ENCODE results near the gene CRBN.

The CRBN gene

DNA sequence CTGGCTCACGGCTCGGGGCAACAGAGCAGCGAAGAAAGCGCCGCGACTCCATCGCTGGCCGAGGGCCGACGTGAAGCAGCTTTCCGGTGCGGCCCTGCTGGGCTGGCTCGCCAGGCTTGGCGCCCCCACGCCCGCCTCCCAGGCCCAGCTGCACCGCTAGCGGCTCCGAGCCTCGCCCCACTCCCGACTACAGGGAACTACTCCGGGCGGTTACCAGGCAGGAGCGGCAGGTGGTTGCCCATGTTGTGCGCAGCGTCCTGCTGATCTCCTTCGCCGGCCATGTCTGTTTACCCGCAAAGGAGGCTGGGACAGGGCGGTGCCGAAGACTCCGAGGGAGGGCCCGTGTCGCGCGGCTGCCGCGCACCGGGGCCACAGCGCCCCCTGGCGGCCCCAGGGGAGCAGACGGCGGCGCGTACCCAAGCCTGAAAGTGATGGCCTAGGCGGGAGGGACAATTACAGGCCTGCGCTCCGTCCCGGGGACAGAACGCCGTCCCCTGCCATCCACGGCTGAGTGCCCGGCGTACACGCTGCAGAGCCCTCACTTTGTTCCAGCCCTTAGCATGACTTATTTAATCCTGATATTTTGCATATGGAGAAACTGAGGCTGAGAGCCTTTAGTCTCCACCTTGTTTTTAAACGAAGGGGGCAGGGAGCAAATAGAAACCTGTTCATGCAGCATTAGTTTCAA is at the start of gene CRBN:
Gene CRBN, minus strand, starts transcription at position 285 of the 688 bp plus-strand sequence. Its CDS starts 4 bp downstream, at position 281.
- DNase-seq (ENCODE audit: low read depth in 2 of 2): peak; percentile 77 to 81

DNA sequence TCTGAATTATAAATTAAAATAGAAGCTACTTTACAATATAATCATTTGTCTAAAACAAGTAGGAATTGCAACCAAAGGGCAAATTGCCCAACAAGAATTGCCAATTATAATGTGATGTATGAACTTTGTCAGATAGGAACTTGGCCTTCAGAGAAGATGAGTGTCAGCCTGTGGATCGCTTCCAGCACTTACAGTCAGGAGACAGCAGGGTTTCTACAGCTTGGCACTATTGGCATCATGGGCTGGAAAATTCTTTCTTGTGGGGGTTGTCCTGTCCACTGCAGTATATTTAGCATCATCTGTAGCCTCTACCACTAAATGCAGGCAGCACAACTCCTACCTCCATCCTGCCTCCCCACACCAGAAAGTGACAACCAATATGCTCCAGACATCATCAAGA is 48.1 kb upstream of the CRBN start:
- no peak for DNase-seq (ENCODE audit: low read depth in 2 of 2)

DNA sequence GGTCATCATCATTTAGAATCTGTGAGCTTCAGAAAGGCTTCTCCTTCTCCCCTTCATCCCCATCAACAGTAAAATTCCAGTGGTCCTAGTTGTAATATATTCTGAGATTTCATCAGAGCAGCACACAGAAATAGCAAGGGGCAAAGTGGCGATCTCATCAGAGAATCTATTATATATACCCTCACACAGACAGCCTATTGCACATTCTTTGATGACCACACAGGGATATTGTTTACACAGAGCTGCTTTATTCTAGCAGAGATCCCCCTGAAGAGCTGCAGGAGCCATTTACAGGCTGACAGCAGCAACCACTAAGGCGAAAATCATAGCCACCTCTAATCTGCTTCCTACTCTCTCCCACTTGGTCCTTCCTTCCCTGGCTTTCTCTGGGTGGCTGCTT is 42.0 kb upstream of the CRBN start:
- no peak for DNase-seq (ENCODE audit: low read depth in 2 of 2)

DNA sequence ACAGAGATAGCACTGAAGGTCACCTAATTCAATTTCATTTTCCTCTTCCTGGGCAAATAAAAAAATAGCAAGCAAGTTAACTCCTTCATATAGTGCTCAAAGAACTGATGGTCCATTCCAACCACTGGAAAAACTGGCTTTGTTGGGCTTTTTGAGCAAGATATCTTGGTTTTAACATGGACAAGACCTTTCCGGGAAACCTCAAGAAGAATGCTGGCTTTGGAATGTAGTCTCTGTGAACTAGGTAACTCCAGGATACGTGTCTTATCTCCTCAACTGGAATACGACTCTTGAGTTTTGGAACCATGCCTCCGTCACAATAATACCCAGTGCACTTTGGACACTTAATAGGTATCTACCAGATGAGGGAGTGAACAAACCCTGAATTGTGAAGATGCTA is 36.9 kb upstream of the CRBN start:
- DNase-seq (ENCODE audit: low read depth in 2 of 2): no peak

DNA sequence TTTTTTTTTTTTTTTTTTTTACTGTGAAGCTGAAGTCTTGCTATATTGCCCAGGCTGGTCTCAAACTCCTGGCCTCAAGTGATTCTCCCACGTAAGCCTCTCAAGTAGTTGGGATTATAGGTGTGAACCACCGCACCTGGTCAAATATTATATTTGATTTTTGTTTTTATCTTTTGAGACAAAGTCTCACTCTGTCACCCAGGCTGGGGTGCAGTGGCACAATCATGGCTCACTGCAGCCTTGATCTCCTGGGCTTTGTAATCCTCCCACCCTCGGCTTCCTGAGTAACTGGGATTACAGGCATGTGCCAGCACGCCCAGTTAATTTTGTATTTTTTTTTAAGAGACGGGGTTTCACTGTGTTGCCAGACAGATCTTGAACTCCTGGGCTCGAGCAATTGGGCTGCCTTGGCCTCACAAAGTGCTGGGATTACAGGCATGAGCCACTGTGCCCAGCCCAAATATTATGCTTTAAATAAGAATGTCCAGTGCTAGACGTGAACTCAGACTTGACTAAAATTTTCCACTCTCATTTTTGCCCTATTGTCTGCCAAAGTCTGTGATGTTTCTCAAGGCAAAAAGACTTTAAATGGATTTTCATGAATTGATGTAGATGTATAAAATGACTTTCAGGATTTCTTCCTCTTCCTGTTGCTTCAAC is 33.4 kb upstream of the CRBN start:
- no peak for DNase-seq (ENCODE audit: low read depth in 2 of 2)

DNA sequence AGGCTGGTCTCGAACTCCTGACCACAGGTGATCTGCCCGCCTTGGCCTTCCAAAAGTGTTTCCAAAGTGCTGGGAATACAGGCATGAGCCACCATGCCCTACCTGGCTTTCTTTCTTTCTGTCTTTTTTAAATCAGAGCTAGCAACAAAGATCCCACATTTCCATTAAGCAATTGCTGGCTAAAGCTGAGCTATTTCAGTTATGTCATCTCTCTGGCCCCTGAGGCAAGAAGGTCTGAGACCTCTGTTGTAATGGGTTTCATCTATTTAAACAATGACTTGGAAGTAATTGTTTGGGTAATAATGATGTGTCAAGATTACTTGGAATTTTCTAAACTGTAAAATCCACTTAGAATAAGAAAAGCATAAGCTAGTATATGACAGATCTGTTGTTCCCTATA is 30.2 kb upstream of the CRBN start:
- no peak for DNase-seq (ENCODE audit: low read depth in 2 of 2)

DNA sequence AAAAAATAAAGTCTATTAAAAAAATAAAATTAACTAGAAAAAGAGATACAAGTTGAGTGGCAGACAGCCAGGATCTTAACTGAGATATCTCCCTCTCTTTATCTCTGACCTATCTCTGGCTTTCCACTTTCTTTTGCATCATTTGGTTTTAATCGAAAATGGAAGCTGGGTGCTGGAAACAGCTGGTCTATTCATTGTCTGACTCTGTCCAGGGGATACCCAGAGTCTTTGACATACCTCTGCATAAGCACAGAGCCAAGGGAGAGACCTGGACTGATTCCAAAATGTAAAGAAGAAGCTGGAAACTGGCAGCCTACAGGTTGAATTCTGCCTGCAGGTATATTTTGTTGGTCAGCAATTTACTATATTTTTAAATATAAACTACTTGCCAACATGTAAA is 29.6 kb upstream of the CRBN start:
- no peak for DNase-seq (ENCODE audit: low read depth in 2 of 2)

DNA sequence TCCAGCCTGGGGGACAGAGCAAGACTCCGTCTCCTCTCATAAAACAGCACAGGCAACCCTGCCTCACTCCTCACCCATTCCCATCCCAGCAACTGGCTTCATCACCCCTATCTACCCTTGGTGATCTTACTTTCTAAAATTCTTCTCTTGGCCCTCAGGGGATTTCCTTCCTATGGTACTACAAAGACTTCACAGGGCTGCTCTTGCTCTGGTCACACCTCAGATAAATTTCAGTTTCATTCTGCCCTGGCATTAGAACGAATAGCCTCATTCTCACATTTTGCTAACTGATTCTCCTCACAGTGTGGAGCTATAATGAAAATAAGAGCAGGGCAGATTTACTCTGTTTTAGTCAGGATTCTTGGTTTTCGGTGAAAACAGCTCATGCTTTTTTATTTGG is 22.1 kb upstream of the CRBN start:
- no peak for DNase-seq (ENCODE audit: low read depth in 2 of 2)

DNA sequence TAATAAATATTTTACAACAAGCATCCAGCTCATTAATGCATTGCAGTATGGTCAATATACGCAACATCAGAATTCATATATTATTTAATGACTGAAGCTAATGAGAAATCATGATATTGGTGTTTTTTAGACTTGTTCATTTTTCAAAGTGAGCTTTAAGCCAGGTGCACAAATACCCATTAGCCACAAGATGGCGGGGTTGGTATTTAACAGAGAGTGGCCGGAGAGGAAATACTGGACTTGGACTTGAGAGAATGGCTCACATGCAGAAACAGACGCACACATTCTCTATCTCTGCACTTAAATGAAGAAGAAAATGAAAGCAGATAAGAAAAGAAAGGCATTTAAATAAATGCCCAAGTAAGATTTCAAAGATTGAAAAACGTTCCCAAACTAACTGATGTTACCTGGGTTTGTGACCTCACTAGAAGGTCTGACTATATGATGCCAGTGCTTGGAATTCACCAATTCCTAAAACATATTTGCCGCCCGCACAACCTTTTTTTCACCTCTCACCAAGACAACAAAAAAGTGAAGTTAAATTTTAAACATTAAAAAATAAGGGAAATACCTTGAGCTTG is 21.2 kb upstream of the CRBN start:
- DNase-seq (ENCODE audit: low read depth in 2 of 2): peak in 1 of 2 donors; percentile 13

DNA sequence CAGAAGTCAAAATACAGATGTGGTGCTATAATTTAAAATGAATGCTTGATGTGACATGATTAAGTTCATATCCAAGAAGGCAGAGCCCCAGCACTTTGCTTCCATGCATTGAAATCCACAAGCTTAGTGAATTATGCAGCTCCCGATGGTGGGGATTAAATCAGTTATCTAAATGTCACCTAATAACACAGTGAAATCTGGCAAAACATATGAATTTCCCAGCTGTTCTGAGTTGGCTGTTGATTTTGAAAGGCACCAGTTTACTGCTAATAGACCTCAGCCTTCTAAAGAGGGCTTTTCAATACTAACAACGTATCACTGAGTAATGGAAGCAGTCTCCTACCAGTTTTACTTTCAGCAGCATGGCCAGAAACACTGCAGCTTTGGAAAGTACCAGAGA is 19.8 kb upstream of the CRBN start:
- no peak for DNase-seq (ENCODE audit: low read depth in 2 of 2)

DNA sequence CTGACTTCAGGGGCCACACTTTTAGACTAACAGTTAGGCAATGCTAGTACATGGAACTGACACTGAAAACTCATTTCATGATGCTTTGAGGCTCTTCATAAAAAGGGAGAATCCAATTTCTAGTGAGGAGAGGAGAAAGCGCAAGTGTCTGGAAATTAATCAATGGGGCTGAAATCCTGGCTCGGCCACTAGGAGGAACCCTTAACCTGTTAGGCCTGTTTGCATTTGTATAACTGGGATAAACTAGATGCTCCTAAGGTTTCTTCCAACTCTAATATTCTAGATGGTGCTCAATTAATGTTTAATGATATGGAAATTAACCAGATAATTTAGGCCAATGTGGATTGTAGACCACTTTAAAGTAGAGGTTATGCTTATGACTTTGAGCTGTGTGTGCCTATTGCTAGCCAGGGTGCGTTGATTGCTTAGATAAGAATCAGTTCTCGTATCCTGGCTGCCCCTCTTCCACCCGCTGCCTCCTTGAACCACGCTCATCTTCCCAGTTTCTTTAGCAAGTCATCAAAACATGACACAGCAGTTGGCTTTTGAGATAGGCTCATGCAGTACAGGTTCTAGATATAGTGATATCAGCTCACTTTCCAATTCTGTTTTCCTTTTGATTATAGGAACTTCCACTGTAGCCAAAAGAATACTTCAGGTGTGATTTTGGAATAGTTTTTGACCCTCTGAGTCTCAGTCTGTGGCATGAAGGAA is 16.8 kb upstream of the CRBN start:
- no peak for DNase-seq (ENCODE audit: low read depth in 2 of 2)

DNA sequence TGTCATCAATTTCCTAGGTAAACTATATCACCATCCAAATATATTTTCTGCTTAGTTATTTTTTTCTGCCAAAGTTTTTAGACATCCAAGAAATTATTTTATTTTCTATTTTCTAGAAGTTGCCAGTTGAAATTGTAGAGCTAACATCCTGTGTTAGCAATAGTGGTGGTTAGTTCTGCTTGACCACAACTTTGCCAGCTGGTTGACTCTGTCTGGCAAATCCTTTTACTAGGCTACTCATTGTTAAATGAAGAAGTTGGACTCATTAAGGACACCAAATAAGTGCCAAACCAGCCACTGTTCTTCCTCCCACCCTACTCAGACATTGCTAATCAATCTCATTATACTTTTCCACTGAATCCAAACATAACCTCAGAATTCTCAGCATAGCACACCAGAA is 15.4 kb upstream of the CRBN start:
- DNase-seq (ENCODE audit: low read depth in 2 of 2): no peak

DNA sequence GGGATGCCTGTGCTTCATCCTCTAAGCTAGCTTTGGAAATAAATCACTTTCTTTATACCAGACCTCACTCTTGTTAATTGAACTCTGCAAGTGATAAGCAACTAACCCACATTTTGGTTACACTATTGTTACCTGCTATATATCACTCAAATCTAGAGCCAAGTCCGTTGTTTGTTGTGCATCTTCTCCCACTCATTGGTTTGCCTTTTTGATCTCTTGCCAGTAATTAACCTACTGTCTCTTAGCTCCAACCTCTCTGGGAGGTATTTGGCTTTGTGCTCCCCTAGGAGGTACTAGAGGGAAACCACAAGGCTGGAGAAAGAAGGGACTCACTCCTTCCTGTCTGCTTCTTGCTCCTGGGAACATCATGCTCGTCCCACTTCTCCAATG is 12.8 kb upstream of the CRBN start:
- DNase-seq (ENCODE audit: low read depth in 2 of 2): no peak

DNA sequence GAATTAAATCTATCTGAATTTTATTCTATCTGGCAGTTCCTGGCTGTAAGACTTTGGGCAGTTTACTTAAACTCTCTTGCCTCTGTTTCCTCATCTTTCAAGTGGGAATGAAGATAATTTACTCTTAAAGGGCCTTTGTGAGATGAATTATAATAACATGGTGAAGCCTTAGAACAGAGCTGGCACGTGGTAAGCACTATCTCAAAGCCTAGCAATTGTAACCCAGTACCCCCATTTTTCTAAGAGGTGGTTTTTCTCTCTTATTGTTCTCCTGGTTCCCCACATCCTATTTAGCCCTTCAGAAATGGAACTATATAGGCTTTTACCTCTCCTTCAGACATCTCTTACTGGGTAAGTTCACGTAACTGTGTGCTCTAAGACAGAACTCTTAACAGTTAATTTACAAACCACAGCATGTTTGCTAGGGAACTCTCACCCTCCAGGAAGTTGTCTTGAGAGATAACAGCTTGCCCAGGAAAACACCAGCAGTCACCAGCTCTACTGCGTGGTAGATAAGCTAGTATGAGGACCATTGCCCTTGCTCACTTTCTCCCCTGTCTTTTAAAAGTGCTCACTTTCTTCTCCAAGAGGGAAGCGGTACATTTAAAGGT is 12.3 kb upstream of the CRBN start:
- DNase-seq (ENCODE audit: low read depth in 2 of 2): no peak

DNA sequence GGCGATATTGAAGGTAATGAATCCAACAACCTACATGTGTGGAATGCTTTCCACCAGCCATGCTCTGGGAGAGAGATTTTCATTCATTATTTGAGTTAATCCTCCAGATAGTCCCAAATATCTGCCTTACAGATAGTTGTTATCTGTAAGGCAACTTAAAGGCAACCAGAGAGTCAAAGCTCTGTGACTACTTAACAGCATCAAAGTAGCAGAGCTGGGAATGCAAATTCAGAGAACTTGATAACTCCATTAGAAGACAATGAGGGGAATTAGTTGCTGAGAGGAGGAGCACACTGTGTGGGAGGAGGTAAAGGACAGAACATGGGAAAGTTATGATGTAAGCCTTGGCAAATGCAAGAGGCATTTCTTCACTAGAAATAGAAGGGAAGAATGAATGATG is 10.5 kb upstream of the CRBN start:
- DNase-seq (ENCODE audit: low read depth in 2 of 2): no peak

DNA sequence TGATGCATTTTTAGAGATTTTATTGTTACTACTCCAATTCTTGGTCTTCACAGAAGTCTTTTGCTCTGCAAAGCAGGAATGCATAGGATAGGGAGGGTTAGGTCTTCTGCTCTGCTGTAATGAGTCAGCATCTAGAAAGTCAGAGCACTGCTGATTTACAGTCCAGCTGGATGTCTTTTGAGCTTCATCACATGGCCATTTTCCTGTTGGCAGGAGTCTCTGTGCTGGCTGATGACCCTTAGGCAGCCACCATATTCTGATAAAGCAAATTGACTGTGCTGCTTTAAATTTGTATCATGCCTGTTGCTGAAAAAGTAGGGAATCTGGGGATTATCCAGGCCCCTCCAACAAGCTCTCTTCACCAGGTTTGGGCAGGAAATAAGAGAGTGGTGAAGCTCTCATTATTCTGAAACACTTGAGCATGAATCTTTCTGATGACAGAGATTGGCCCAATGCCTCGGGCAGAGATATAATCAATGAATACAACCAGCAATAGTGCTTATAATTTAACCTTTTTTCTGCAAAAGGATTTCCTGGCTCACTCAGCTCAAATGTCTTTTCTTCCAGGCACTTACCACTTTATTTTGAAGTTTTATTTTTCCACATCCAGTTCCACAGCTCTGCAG is 9.7 kb upstream of the CRBN start:
- no peak for DNase-seq (ENCODE audit: low read depth in 2 of 2)

DNA sequence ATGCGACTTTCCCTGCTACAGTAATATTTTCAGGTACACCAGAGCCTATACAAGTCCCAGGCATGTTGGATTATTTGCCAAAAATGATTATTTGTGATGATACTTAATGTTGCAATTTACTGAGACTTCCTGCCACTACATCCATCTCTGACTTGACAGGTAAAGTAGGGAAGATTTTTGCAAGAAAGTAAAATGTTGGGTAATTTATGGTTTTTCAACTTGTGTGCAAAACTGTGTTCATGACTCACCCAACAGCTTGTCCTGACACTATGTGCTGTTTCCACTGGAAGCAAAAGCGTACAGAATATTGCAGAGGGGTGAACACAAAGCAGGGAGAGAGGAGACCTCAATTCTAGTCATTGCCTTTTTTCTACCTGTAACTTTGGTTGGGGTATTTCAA is 5.4 kb upstream of the CRBN start:
- DNase-seq (ENCODE audit: low read depth in 2 of 2): no peak

DNA sequence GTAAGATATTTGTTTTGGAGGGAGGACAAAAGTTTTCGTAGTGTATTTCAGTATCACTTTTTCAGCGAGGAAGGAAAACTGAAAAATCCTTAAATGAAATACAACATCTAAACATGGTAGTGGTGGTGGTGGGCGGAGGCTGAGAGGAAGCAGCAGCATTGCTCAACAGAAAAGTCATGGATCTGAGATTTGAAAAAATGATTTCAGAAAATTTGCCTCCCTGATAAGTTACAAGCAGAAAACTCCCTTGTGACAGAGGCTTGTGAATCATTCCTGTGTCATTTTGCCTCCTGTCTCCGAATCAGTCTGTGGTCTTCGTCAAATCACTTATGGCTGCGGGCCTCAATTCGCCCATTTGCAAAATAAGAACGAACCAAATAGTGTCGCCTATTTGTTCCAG is 965 bp upstream of the CRBN start:
- no peak for DNase-seq (ENCODE audit: low read depth in 2 of 2)

DNA sequence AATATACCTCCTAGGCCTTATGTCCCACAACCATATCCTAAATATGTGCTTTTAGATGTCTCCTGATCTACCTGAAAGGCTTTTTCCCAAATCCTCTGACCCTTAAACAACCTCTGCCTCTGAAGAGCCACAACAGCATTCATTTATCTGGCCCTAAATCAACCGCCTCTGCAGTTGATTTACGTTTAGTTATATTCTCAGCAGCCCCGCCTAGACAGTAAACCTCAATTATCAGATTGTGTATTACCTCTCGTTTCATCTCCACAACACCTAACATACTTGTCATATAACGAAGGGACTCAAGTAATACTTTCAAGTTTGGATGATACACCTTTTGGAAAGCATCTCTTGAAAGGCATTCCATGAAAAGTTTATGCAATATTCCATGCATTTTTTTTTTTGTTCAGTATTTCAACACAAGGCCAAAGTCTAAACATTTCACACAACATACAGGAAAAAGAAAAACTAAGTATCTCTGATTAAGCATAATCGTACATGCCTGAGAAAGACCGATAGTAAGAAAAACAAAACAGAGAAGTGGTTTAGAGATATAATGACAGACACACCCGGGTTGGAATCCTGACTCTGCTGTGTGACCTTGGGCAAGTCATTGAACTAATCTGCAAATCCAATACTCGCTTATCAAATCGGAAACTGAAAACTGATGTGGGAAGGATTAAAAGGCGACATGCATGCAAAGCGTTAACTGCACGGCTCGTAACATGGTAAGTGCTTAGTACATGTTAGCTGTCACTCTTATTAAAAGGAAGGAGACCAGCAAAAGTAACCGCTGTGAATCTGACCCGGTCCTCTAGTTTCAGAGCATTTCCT is 778 bp downstream of the CRBN start:
- DNase-seq (ENCODE audit: low read depth in 2 of 2): no peak

DNA sequence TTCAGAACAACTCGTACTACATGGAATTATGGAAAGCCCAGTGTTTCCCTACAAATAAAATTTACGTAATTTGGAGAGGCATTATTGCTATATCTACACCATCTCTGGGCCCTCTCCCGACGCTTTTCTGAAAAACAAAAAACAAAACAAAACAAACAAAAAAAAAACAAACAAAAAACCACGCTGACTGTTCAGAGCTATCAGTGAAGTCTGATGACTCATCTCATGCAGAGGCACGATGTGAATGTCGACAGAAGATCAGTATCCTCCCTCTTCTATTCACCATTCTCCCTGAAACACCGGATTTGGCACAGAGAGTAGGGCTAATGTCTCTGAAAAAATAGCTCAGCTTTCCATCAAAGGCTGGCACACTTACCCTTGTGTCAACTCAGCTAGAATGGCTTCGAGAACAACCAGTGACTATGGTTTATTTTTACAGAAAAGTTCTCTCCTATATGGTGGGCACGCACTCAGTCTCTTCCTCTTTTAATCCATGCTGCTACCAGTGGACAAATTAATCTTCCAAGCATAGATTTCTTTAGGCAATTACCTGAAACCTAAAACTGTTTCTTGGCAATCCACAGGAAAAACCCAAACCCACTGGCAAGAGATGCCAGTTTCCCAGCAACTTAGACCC is 1.5 kb downstream of the CRBN start:
- DNase-seq (ENCODE audit: low read depth in 2 of 2): no peak

DNA sequence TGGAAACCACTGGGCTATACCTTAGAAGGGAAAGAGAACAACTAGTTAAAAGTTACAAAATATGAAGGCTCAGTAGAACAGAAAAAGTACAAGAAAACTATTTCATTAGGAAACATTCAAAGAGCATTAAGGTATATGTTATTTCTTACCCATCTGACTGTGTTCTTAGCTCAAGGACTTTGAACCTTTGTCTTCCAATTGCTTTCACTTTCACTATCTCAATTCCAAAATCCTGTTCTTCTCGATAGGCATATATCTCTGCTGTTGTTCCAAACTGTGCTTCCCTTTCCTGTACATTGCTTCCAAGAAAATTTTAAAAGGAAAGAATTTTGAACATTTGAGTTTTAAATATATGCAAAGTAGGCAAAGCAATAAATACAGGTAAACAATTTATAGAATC is 6.9 kb downstream of the CRBN start:
- DNase-seq (ENCODE audit: low read depth in 2 of 2): no peak
